Large intestine (tissue), 3 donors: ENCODE results near the gene INPP5A. TPM values are rescaled to one million over a fixed set of nuclear protein-coding genes. Genes with fewer than 3 reads are reported as not detected.

ENCODE experiments used
- DNase-seq, 2 donors: peaks; one replicate each; pipeline versions ENCODE4 v3.0.0 to v3.0.0-alpha.2; 2013
- H3K27ac ChIP-seq: one replicate; pipeline ENCODE4 v1.5.1; 2013; ENCODE audit warnings: low read length
- H3K27me3 ChIP-seq: 2 replicates; pipeline ENCODE4 v1.6.1; 2013; ENCODE audit warnings: low read length; ENCODE audit not compliant: control insufficient read depth, insufficient read depth
- H3K36me3 ChIP-seq: 2 replicates; pipeline ENCODE4 v1.6.1; 2013; ENCODE audit warnings: low read length; ENCODE audit not compliant: control insufficient read depth, insufficient read depth
- H3K4me1 ChIP-seq: one replicate; pipeline ENCODE4 v1.6.1; 2013; ENCODE audit warnings: low read length; ENCODE audit not compliant: control insufficient read depth, insufficient read depth
- H3K4me3 ChIP-seq: one replicate; pipeline ENCODE4 v1.5.1; 2013; ENCODE audit warnings: low read length
- H3K9me3 ChIP-seq: one replicate; pipeline ENCODE4 v1.6.1; 2013; ENCODE audit warnings: mild to moderate bottlenecking, low read depth, low read length, moderate library complexity; ENCODE audit not compliant: control insufficient read depth
- WGBS: methylation state at CpG from one replicate; pipeline ENCODE4 v1.1.5; 2013; ENCODE audit warnings: low lambda C conversion rate; ENCODE audit not compliant: insufficient coverage; 5-methylcytosine and 5-hydroxymethylcytosine counted together
- polyA plus RNA-seq: library from polyadenylated mRNA; unstranded; fragments of 120-200 nt; gene quantifications from one replicate; pipeline ENCODE4 v1.2.1, GENCODE V29; 2013

Gene INPP5A
- polyA plus RNA-seq, 1 donor = 25.3 TPM

DNA sequence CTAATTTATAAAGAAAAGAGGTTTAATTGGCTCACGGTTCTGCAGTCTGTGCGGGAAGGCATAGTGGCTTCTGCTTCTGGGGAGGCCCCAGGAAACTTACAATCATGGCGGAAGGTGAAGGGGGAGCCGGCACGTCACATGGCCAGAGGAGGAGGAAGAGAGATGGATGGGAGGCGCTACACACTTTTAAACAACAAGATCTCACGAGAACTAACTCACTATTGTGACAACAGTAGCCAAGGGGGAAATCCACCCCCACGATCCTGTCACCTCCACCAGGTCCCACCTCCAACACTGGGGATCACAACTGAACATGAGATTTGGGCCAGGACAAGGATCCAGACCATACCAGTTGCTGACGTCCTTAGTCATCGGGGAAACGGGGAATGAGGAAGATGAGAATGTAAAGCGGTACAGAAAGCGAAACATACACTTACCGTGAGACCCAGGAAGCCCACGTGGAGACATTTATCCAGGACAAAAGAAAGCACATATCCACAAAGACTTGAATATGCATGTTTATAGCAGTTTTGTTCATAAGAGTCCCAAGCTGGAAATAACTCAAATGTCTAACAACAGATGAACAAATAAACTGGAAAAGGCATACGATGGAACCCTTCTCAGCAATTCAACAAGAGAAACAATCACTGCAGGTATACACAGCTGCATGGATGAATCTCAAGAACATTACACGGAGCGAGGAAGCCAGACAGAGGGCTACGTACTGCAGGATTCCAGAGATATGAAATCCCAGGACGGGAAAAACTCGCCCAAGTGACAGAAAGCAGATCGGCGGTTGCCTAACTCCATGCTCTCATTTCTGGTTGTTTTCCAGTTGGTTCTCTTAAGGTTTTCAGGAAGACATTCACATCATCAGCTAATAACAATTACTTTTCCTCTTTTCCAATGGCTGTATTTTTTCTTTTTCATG is 26.2 kb upstream of the INPP5A start:
- H3K4me3 ChIP-seq = no peak overlapping the region
- no CpG with 5 or more reads among the region's 23 CpGs for WGBS
- no peak overlapping the region for H3K27ac ChIP-seq
- H3K36me3 ChIP-seq = no peaks in the 10 kb centered on the region
- DNase-seq = no peak
- peaks cover 6% of the 10 kb centered on the region for H3K9me3 ChIP-seq
- H3K27me3 ChIP-seq = no peaks in the 10 kb centered on the region
- peaks cover 16% of the 10 kb centered on the region for H3K4me1 ChIP-seq

DNA sequence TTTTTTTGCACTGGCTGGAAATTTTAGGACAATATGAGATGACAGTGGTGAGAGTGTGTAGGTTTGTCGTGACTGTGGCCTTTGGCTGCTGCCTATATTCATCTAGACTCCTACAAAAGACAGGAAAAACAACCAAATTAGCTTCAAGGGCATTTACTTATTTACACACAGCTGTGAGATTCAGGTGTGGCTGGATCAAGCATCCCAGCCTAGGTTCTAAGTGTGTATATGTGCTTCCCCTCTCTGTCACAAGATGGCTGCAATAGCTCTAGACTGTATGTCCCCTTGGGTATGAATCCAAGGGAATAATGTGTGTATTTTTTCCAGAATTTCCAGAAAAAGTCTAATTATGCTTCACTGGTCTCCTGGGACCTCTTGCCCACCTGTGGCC is 25.5 kb upstream of the INPP5A start:
- no peaks in the 10 kb centered on the region for H3K36me3 ChIP-seq
- no peak overlapping the region for H3K4me3 ChIP-seq
- H3K27ac ChIP-seq = no peak overlapping the region
- H3K9me3 ChIP-seq = peaks cover 3% of the 10 kb centered on the region
- no CpG with 5 or more reads among the region's 1 CpG for WGBS
- peaks cover 22% of the 10 kb centered on the region for H3K4me1 ChIP-seq
- no peak for DNase-seq
- no peaks in the 10 kb centered on the region for H3K27me3 ChIP-seq

DNA sequence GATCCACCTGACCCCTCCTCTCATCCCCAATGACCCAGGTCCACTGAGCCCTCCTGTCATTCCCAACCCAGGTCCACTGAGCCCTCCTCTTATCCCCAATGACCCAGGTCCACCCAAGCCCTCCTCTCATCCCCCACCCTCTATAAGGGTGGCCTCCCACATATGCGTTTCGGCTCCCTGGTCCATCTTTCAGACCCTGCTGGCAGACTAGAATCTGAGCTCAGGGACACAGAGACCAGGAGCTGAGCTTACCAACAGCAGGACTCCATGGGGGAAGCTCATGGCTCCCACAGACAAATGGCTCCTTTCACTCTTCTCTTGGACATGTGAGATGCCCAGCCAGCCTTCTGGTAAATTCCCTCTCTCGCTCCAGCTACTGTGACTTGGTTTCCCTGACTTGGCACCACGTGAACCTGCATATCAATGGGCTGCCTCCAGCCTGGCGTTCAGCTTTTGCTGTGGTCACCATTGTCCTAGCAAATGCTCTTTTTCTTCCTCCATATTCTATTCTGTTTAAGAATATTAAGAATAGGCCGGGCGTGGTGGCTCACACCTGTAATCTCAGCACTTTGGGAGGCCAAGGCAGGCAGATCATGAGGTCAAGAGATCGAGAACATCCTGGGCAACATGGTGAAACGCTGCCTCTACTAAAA is 24.8 kb upstream of the INPP5A start:
- peaks cover 29% of the 10 kb centered on the region for H3K4me1 ChIP-seq
- no peak overlapping the region for H3K4me3 ChIP-seq
- no peaks in the 10 kb centered on the region for H3K36me3 ChIP-seq
- H3K27me3 ChIP-seq = no peaks in the 10 kb centered on the region
- 100% methylated on average over 1 of the region's 9 CpGs for WGBS
- H3K9me3 ChIP-seq = no peaks in the 10 kb centered on the region
- DNase-seq = no peak
- H3K27ac ChIP-seq = no peak overlapping the region

DNA sequence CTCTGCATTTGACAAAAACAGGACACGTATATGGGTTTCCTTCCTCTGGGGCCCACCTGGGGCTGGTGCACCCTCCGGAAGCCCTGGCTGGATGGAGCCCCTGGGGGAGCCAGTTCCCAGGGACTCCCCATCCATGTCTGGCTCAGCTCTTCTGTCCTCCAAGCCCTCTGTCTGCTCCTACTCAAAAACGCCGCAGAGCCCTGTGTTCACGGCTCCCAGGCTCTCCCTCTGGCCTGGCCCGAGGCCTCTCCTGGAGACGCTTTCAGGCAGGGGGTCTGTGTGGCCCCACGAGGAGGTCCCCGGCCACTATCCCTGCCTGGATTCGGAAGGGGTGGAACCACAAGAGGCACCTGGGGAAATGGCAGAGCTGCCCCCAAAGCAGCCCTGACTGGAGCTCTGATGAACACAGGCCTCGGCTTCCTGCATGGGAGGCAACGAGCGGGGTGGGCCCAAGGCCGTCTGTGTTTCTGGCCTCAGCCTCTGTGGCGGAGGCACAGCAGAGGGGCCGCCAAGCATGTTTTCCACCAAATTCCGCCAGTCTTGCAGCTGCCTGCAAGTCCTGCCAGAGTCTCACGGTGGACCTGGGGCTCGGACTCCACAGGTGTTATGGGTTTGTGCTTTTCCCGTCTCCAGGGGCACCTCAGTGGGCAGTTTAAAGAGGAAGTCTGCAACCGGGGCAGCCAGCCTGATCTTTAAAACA is 22.6 kb upstream of the INPP5A start:
- no peak for DNase-seq
- no peaks in the 10 kb centered on the region for H3K36me3 ChIP-seq
- no peak overlapping the region for H3K27ac ChIP-seq
- WGBS = no CpG with 5 or more reads among the region's 21 CpGs
- no peaks in the 10 kb centered on the region for H3K27me3 ChIP-seq
- H3K4me3 ChIP-seq = no peak overlapping the region
- no peaks in the 10 kb centered on the region for H3K9me3 ChIP-seq
- peaks cover 43% of the 10 kb centered on the region for H3K4me1 ChIP-seq

DNA sequence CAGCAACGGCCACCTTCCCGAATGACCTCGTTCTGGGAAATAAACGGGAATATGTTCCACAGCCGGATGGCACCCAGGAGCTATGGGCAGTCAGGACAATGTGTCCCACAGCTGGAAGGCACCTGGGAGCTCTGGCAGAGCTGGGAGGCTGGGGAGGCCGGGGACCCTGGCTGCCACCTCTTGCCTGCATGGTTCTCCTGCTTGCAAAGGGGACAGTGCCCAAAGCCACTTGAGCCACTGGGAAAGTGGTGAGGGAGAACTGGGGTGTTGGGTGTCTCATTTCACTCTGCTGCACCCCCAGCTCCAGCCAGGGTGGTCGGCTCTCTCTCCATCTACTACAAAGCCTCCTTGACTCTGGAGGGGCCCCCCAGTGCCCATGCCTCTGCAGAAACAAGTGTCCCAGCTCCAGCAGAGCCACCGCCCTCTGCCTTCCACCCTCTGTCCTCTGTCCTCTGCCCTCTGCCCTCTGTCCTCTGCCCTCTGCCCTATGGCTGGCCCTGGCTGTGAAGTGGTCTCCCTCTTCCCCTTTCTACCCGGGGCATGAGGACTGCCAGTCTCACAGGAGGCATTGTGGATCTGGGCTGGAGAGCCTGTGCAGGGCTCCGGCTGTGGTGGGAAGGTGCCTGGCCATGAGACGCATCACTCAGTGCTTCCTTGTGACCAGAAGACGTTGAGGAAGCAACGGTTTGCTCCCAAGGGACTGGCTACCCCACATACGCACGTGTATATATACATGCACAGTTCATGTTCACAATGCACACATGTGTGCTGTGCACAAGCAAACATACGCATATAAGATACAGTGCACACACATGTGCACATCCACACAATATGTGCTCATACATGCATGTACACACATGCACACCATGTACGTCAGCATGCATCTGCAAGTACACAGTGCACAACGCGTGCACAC is 21.5 kb upstream of the INPP5A start:
- no peak for DNase-seq
- Histone ChIP-seq H3K36me3 (no peaks in the 10 kb centered on the region), H3K9me3 (no peaks in the 10 kb centered on the region), H3K27ac (peak overlapping the region; percentile 97), H3K4me3 (no peak overlapping the region), H3K27me3 (no peaks in the 10 kb centered on the region), H3K4me1 (peaks cover 53% of the 10 kb centered on the region)
- WGBS = no CpG with 5 or more reads among the region's 19 CpGs

DNA sequence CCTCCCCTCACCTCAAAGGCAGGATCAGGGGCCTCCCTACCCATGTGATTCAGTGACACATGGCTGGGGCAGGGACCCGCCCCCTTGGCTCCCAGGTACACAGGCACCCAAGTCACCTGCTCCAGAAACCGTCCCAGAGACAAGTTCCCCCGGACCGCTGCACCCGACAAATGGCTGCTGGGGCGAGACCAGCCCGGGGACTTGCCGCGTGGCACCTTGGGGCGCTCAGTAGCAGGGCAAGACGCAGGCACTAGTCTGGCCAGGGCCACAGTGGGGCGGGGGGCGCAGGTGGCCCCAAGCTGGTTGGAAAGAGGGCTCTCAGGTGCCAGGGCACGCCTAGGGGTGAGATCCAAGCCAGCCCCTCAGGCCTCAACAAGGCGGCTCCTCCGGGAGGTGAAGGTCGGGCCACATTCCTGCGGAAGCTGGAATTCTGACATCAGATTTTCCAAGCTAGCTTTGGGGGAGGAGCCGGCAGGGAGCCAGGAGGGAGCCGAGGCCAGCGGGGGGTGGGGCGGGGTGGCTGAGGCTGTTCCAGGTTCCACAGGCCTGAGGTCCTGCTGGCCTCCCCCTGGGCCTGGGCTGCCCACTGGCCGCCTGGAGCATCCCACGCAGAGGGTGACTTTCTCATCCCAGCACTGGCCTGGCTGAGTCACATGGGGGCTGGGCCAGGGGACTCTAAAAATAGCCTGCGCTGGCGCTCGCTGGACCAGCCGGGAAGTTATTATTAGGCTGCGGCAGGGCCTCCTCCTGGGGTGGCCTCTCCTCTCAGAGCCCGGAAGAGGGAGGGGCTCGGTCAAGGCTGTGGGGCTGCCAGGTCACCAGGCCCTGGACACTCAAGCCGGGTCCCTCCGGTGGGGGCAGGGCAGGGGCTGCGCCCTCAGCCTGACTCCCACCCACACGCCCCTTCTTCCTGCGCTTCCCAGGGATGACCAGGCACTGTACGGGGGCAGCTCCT is 20.5 kb upstream of the INPP5A start:
- Histone ChIP-seq H3K27me3 (no peaks in the 10 kb centered on the region), H3K9me3 (no peaks in the 10 kb centered on the region), H3K4me1 (peaks cover 53% of the 10 kb centered on the region), H3K27ac (peak overlapping the region; percentile 97), H3K36me3 (no peaks in the 10 kb centered on the region), H3K4me3 (peak overlapping the region; percentile 23)
- peak; percentile 90 to 94 for DNase-seq
- WGBS = no CpG with 5 or more reads among the region's 37 CpGs

DNA sequence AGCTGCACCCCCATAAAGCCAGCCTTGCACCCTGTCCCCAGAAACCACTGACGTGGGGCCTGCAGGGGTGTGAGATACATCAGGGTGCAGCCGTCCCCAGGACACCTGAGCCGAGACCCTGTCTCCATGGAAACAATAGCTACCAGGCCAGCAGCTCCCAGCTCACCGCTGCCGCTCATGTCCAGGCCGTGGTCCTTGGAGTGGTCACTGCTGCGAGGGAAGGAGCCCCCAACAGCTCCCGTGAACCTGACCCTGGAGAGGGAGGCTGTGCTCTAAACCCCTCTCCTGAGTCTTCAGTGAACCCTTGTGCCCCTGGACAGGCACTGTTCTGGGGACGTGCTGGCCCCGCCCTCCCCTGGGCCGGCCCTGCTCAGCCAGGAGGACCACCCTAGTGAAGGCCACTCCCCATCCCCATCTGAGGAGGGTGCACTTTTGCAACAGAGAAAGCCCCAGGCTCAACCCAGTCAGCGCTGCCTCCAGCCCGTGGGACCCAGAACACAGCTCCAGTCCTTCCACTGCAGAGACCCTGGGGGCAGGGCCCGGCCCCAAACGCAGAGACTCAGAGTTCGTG is 19.6 kb upstream of the INPP5A start:
- Histone ChIP-seq H3K36me3 (no peaks in the 10 kb centered on the region), H3K4me1 (peaks cover 53% of the 10 kb centered on the region), H3K9me3 (no peaks in the 10 kb centered on the region), H3K27ac (peak overlapping the region; percentile 97), H3K27me3 (no peaks in the 10 kb centered on the region), H3K4me3 (no peak overlapping the region)
- DNase-seq = peak in 1 of 2 donors; percentile 61
- no CpG with 5 or more reads among the region's 16 CpGs for WGBS

DNA sequence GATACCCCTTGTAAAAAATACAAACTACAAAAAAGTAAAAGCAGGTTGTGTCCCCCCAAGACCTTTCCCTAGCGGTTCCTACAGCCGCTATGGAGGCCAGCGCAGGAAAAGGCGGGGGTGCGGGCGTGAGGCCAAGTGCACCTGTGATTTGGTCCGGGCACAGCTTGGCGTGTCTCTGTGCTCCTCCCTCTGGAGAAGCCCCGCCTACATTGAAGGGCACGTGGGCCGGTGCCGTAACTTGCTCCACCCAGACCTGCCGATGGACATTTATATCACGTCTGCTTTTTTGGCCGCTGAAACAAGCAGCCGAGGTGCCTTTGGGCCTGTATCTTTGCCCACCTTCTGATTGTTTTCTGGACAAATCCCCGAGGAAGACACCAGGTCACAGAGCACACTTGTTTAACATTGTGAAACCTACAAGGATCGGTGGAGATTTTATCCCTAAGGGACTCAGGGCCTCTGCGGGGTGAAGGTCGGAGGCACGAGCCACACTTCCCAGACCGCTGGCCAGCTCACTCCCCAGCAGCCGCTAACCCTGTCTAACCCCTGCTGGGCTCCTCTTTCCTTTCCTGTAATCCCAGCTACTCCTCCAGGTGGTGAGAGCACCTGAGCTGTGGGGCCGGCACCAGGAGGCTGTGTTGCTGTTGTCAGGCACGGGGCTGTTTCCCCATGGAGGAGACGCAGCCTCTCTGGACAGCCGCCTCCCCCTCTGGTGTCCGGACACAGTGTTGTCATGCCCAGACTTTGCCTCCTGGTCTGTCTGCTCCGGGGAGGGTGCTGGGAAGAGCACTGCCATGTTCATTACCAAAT is 18.8 kb upstream of the INPP5A start:
- no peak overlapping the region for H3K4me3 ChIP-seq
- WGBS = no CpG with 5 or more reads among the region's 29 CpGs
- H3K4me1 ChIP-seq = peaks cover 53% of the 10 kb centered on the region

More for the DNA sequence above, 18.8 kb upstream of the INPP5A start:
- Histone ChIP-seq H3K36me3 (no peaks in the 10 kb centered on the region), H3K27me3 (no peaks in the 10 kb centered on the region), H3K27ac (peak overlapping the region; percentile 97), H3K9me3 (no peaks in the 10 kb centered on the region)
- peak; percentile 71 to 84 for DNase-seq
